Choroid plexus epithelial cell (primary cell): ENCODE measurements around the gene SLC25A10.
"Not testable (repeated sequence)": the region's sequence is repeated elsewhere in the genome, so short reads cannot be mapped to it uniquely, and the experiment has no call there.

Experiments used
- DNase-seq: peaks from one replicate; pipeline ENCODE4 v3.0.0-alpha.2; 2010; ENCODE audit warnings: low read depth
- H3K4me3 ChIP-seq: 2 replicates; pipeline ENCODE4 v1.5.1; 2011; ENCODE audit warnings: low read depth, mild to moderate bottlenecking, control low read depth, low read length, moderate library complexity
- TF ChIP-seq, protein P1 (sequence below): conservative IDR thresholded peaks from 2 replicates; pipeline ENCODE4 v1.5.1; 2011; ENCODE audit warnings: low read depth, mild to moderate bottlenecking, control low read depth, inconsistent platforms, low read length, moderate library complexity

The SLC25A10 gene

DNA sequence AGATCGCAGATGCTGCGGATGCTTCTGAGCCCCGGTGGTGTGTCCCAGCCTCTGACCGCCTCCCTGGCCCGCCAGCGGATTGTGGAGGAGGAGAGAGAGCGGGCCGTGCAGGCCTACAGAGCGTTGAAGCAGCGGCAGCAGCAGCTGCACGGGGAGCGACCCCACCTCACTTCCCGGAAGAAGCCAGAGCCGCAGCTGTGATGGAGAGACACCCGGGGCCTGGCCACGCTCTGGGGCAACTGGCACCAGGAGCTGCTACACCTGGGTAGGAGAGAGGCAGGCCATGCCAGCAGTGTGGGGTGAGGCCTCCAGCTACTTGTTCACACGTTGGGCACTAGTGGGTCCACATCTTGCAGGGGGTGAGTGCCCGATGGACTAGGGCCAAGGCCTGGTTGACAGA lies 39.6 kb upstream of the SLC25A10 start:
- DNase-seq: no peak
- TF ChIP-seq, protein P1, sequence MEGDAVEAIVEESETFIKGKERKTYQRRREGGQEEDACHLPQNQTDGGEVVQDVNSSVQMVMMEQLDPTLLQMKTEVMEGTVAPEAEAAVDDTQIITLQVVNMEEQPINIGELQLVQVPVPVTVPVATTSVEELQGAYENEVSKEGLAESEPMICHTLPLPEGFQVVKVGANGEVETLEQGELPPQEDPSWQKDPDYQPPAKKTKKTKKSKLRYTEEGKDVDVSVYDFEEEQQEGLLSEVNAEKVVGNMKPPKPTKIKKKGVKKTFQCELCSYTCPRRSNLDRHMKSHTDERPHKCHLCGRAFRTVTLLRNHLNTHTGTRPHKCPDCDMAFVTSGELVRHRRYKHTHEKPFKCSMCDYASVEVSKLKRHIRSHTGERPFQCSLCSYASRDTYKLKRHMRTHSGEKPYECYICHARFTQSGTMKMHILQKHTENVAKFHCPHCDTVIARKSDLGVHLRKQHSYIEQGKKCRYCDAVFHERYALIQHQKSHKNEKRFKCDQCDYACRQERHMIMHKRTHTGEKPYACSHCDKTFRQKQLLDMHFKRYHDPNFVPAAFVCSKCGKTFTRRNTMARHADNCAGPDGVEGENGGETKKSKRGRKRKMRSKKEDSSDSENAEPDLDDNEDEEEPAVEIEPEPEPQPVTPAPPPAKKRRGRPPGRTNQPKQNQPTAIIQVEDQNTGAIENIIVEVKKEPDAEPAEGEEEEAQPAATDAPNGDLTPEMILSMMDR: no peak
- no peak overlapping the region for H3K4me3 ChIP-seq

DNA sequence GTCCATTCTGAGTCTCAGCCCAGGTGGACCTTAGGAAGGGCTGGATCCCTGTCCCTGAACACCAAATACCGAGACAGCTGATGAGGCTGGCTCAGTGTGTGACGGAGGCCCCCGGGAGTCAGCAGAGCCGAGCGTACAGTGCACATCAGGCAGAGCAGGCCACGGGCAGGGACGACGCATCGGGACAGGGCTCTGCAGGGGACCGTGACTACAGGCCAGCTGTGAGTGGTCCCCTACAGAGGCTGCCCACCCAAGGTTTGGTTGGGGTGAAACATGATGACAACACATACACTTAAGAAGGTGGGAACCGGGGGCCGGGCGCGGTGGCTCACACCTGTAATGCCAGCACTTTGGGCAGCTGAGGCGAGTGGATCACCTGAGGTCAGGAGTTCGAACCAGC lies 39.1 kb upstream of the SLC25A10 start:
- no peak for DNase-seq
- H3K4me3 ChIP-seq: no peak overlapping the region
- TF ChIP-seq, protein P1: no peak

DNA sequence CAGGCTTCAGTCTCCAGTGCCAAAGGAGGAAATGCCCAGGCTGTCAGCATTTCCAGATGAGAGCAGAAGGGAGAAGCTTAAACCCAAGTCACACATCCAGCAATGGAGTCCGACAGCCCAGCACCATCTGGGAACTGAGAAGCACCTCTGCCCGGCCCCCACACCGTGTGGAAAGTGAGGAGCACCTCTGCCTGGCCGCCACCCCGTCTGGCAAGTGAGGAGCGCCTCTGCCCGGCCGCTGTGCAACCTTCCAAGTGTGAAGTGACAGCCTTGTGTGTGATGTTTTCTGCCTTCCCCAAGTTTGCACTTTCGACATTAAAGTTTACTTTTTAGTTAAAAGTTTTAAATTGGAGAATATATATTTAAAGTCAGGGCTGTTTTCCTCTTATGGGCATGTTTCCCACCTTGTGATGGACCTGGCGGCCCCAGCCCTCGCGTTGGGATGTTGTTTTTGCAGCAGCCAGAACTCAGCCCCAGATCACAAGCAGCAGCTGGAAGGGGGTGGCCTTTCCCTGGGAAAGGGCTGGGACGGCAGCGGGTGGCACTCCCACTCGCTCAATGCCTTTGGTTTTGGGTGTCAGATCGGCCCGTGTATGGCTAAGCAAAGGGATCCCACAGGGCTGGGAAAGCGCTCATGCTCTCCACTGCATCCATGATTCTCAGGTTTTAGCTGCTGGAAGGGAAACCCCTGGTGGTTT lies 38.4 kb upstream of the SLC25A10 start:
- TF ChIP-seq, protein P1: no peak
- H3K4me3 ChIP-seq: no peak overlapping the region
- no peak for DNase-seq

DNA sequence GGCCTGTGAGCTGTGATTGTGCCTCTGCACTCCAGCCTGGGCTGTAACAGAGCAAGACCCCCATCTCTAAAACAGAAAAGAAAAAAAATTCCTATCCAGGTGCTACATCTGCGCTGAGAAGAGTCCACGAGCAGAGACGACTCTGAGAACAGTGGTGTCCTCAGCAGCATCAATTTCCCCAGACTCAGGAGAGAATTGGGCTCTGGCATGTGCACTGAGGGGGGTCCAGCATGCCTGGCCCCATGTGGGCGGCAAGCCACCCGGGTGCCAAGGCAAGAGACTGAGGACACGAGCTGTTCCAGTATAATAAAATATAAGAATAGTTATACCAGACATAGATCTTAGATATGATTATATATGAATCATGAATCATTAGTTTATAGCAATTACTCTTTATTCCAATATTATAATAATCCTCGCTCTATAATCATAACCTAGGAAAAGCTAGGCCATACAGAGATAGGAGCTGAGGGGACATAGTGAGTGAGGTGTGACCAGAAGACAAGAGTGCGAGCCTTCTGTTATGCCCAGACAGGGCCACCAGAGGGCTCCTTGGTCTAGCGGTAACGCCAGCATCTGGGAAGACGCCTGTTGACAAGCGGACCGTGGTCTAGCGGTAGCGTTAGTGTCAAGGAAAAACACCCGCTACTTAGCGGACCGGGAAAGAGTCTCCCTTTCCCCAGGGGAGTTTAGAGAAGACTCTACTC lies 36.4 kb upstream of the SLC25A10 start:
- TF ChIP-seq, protein P1: peak; percentile 54
- not testable (repeated sequence) for H3K4me3 ChIP-seq
- peak; percentile 57 for DNase-seq

DNA sequence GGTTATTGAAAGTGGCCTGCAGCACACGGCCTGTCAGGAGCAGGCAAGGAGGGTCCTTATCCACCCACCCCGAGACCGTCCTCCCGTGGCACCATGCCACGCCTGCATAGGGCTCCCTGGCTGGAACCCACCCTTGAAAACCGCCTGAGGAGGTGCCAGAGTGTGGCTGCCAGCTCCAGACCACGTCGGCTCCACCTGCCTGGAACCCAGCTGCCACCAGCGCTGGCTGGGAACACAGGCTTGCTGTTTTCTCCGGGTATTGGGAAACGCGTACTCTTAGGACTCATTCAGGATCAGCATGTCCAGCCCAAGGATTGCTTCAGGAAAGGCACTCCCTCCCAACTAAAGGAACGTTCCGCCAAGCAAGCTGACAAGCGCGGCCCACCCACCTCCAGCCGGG lies 35.2 kb upstream of the SLC25A10 start:
- DNase-seq: no peak
- H3K4me3 ChIP-seq: no peak overlapping the region
- TF ChIP-seq, protein P1: no peak

DNA sequence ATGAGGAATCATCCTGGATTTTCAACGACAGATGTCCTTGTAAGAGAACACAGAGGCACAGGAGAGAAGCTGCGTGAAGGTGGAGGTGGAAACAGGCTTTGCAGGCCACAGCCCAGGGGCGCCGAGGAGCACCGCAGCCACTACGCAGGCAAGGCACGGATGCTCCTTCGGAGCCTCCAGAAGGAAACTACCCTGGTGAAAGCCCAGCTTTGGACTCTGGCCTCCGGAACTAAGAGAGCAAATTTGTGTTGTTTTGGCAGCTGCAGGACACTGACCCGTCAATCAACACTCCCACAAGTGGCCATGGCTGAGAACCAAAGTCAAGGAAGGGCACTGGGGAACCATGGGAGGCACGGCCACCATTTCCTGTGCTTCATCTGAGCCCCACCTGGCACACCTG lies 31.9 kb upstream of the SLC25A10 start:
- DNase-seq: no peak
- H3K4me3 ChIP-seq: no peak overlapping the region
- TF ChIP-seq, protein P1: no peak

DNA sequence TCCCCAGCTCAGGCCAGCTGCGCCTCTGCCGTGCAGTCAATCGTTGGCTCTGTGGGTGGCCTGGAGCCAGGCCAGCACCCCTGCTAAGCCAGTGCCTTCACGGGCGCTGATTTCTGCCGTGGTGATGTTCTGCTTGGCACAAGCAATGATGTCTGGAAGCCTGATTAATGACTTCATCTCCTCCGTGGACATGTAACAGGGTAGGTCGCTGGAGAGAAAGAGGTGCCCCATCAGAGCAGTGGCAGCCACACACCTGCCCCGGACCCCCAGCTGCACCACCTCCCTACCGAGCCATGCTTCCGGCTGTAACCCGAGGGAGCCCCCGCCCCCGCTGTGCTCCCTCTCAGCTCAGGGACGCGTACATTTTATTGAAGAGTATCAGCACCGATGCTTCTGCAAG lies 30.4 kb upstream of the SLC25A10 start:
- TF ChIP-seq, protein P1: no peak
- H3K4me3 ChIP-seq: no peak overlapping the region
- DNase-seq: peak; percentile 65
